Peyer's patch (tissue), 4 donors: Measurements from ENCODE around the gene LRRC47.

ENCODE experiments used
- POLR2A ChIP-seq, 2 donors: fragments of 450-650 bp; IDR thresholded peaks; one replicate each; pipeline ENCODE4 v1.5.1; 2017; ENCODE audit warnings: antibody characterized with exemption in 2 of 2, mild to moderate bottlenecking in 2 of 2, moderate library complexity in 2 of 2
- TF ChIP-seq, protein P1 (sequence below), 6 experiments: fragments of 450-650 bp in 4 of 6; fragments of 200-600 bp in 2 of 6; sonication (generic) in 1 of 6; IDR thresholded peaks; one replicate each; pipeline ENCODE4 v1.5.1; 2017 to 2019; ENCODE audit warnings: antibody characterized with exemption in 6 of 6, mild to moderate bottlenecking in 3 of 6, moderate library complexity in 1 of 6

DNA sequence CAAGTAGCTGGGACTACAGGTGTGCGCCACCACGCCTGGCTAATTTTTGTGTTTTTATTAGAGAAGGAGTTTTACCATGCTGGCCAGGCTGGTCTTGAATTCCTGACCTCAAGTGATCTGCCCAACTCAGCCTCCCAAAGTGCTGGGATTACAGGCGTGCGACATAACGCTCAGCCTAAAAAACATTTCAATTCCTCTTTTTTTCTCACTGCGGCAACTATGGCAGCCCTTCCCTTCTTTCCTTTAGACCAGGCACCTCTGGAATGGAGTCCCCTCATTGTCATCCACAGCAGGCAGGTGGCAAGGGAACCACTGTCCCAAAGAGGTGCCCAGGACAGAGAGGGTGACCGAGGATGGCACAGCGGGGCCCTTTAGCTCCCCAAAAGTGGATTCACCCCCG is 46.6 kb upstream of the LRRC47 start:
- TF ChIP-seq POLR2A (IDR thresholded peaks at IDR 0.05), result no peak
- TF ChIP-seq, protein P1, sequence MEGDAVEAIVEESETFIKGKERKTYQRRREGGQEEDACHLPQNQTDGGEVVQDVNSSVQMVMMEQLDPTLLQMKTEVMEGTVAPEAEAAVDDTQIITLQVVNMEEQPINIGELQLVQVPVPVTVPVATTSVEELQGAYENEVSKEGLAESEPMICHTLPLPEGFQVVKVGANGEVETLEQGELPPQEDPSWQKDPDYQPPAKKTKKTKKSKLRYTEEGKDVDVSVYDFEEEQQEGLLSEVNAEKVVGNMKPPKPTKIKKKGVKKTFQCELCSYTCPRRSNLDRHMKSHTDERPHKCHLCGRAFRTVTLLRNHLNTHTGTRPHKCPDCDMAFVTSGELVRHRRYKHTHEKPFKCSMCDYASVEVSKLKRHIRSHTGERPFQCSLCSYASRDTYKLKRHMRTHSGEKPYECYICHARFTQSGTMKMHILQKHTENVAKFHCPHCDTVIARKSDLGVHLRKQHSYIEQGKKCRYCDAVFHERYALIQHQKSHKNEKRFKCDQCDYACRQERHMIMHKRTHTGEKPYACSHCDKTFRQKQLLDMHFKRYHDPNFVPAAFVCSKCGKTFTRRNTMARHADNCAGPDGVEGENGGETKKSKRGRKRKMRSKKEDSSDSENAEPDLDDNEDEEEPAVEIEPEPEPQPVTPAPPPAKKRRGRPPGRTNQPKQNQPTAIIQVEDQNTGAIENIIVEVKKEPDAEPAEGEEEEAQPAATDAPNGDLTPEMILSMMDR (IDR thresholded peaks at IDR 0.05), result no peak
